Cardiac septum (tissue), 1 donor: ENCODE measurements around the gene DUSP19. TPM values are rescaled to one million over a fixed set of nuclear protein-coding genes. Genes with fewer than 3 reads are reported as not detected.

Source experiments
- DNase-seq: peaks from one replicate; pipeline ENCODE4 v3.0.0-alpha.2; 2020; ENCODE audit warnings: low spot score
- intact Hi-C: fragments of 100-400 bp; cut with DNase I; formaldehyde crosslinking; loops from one replicate; pipeline ENCODE4 v1.14.0; 2022
- total RNA-seq: library from RNA; stranded (reverse); fragmentation: NEBNext Ultra II Directional; extraction: Animal tissue kit (Norgen Biotek cat#: 25700); gene quantifications from one replicate; pipeline ENCODE4 v1.2.1, GENCODE V29; 2021
- donor health status: DM: no; HTN: no; CAD: no.

The DUSP19 gene
- total RNA-seq, 1 donor from 2014 or later = 8.6 TPM

DNA sequence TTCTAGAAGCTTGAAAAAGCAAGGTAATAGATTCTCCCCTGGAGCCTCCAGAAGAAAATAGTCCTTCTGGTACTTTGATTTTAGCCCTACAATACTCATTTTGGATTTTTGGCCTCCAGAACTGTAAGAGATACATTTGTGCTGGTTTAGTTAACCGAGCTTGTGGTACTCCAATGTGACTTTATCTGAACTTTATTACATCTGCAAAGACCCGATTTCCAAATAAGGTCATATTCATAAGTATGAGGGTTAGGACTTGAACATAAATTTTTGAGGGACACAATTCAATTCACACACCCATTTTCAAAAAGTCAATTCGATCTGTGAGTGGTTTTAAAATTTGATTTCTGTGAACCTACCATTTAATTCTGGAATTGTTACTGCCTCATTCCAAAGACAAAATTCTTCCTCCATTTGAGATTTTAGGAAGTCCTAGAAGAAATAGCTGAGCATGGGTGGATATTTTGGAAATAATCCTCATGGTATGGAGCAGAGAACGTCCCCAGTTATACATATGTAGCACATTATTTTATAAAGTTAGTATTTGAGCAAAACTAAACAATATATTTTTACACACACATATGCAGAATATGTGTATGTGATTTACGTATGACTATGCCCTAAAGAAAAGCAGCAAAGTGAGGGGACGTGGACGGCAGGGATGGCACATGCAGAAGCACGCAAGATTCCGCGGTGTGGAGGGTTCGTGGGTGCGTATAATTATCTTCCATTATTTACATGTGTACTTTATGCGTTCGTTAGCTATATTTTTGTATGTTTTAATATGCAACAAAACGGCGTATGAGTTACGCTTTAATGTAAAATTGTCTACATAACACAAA is 44.8 kb downstream of the DUSP19 start:
- intact Hi-C loops = loop anchor here (5.0 kb wide), 1 partner anchor 46 kb away; the partner anchor contains the start of gene DUSP19
- no peak for DNase-seq

DNA sequence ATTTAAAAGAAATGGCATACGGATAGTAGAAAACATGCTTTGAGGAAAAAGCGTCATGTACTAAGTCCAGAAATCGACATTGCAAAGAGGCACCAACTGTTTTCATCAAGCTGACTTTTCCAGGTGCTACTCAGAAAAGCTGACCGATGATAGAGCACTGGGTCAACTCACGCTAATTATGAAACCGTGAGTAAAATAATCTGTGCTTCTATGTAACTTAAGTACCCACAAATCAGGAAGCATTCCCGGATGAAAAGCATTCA is 45.3 kb downstream of the DUSP19 start:
- intact Hi-C loops = loop anchor here (1.0 to 5.0 kb wide), 2 partner anchors 47 to 86 kb away; partner anchors contain the start of genes DUSP19 and NCKAP1
- no peak for DNase-seq

DNA sequence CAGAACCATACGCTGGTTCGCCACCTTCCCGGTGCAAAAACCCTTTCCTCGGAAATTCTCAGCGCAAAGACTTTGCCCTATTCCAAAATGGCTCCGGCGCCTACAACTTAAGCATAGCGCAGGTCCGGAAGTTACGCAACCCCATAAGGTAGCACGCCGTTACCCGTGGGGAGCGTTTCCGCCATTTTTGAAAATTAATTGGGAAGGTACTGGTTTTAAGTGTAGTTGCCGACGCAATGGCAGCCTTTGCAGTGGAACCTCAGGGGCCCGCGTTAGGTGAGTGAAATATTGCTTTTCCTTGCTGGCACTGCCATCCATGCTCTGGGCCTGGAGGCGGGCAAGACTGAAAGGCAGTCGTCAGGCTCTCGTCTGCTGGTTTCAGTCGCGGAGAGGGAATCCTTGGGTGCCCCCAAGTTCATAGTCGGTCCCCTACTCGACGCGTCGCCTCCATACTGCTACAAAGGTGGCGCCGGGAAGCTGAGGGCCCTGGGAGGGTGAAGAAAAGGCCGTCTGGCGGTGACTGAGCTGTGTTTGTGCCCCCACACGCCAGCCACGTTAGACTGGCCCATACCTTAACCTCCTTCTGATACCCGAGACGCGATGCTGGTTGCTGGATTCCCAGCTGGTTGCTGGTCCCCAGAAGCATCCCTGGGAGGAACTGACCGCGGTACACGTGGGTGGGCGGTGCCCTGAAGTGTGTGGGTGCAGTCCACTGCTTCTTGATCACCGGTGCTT is 45.8 kb downstream of the DUSP19 start, which contains the start of gene NUP35:
Gene NUP35 (plus strand): TSS at position 222 of the 735 bp plus-strand sequence. CDS start 15 bp downstream, at position 237.
- intact Hi-C loops = loop anchor here (1.0 to 5.0 kb wide), 2 partner anchors 47 to 86 kb away; partner anchors contain the start of genes DUSP19 and NCKAP1

DNA sequence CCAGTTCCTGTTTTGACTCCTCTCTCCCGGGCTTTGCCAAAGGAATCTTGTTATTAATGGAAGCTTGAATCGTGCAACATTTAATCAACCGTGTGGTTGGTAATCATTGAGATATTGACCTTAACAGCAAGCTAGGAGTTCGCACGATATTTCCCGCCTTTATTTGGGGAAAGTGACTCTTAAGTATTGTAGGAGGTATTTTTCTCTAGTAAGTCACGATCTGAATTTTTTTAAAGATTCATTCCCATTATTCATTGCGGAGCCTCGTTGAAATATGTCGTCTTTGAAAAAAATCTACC is 46.4 kb downstream of the DUSP19 start:
- DNase-seq = no peak
- intact Hi-C loops = loop anchor here (1.0 to 5.0 kb wide), 2 partner anchors 48 to 87 kb away; partner anchors contain the start of genes DUSP19 and NCKAP1

More for the DNA sequence above, 45.8 kb downstream of the DUSP19 start, which contains the start of gene NUP35:
- peak; percentile 93 for DNase-seq

DNA sequence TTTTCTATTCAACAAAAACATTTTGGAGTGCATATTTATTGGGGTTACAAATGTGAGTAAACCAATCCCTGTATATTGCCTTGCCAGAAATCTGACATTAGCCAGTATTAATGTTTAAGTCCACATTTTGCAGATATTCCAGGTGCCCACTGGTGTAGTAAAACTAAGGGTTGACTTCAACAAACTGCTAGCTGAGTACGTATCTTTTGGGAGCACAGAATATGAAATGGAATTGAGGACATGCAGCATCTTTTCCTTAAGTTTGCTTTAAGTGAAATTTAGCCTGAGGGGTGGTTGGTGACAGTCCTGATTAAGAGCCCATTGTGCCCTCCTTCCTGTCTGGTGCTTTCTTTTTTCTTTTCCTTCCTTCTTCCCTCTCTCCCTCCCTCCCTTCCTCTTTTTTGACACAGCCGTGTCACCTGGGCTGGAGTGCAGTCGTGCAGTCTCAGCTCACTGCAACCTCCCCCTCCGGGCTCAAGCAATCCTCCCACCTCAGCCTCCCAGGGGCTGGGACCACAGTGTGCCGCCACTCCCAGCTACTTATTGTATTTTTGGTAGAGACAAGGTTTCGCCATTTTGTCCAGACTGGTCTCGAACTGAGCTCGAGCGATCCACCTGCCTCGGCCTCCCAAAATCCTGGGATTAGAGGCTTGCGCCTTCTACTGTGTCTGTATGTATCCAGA is 47.3 kb downstream of the DUSP19 start:
- DNase-seq = no peak
- intact Hi-C loops = no loop called here

DNA sequence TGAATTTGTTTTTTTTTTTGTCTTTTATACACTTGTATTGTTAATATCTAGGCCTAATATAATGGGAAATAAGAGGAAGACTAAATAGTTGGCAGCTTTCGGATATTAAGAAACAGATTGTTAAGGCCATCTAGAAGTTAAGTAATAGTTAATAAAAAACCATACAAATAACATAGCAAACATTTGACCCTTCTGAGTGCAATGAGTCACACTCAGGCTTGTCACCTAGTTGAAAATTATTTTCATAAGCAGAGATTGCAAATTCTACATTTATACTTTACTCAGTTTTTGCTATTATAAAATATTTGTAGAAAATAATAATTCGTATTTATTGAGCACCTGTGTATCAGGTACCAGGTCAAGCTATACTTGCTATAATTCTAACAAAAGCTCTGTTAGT is 48.1 kb downstream of the DUSP19 start:
- DNase-seq = no peak
- intact Hi-C loops = no loop called here

DNA sequence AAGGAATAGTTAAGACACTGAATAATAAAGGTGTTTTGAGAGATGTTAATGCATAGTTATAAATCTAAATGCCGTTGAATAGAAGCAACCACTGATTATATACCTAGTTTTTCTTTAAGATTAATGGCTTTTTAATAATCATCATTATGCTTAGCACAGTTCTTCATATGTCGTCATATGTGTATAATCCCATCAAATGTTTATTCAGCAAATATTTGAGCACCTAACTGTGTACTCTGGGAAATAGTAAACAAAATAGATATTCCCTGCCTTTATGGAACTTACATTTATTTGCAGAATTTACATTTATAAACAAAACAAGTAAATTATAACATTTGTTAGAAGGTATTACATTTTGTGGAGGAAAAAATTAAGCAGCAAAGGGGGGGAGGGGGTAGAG is 55.5 kb downstream of the DUSP19 start:
- intact Hi-C loops = no loop called here
- no peak for DNase-seq

DNA sequence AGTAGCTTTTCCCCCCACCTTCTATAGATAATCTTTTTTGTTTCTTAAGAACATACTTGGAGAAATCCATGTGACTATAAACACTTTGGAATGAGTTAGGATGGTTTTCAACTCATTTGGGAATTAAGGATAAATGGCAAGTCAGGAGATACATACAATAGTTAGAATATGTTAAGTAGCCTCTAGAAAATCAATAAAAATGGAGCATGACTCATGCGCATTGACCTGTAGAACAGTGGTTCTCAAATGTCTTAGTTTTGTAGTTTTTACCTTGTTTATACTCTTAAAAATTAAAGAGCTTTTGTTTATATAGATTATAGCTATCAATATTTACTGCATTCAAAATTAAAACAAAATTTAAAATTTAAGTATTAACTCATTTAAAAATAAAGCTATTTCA is 70.4 kb downstream of the DUSP19 start:
- DNase-seq = no peak
- intact Hi-C loops = no loop called here

DNA sequence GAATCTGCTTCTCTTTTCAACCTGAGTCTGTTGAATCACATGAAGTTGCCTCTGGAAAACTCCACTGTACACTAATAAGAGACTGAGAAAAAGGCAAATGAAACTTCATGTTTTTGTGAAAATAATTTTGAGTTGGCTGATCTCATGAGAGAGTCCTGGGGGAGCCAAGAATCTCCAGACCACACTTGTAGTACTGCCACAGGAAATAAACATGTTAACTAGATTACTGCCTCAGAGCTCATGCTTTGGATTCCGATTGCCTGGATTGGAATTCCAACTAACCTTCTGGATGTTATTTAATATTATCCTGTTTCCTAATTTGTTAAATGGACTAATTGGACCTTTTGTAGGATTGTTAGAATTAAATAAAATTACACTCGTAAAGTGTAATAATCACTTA is 70.9 kb downstream of the DUSP19 start:
- intact Hi-C loops = no loop called here
- no peak for DNase-seq

Other genes with a start within 250 kb of the DUSP19 start
- gene FRZB, start 212.1 kb upstream of the DUSP19 start, total RNA-seq = 4.3 TPM
- gene NCKAP1, start 40.3 kb upstream of the DUSP19 start, total RNA-seq = 153 TPM
- gene NUP35, start 45.7 kb downstream of the DUSP19 start, total RNA-seq = 7.0 TPM